Nephron (organoid): Measurements from ENCODE around the gene SEC22C.

Source experiments
- H3K27ac Mint-ChIP-seq, 3 experiments: 2 replicates each; pipeline ENCODE4 v1.8.0; 2020; ENCODE audit warnings: mixed read lengths in 3 of 3, mild to moderate bottlenecking in 2 of 3, moderate library complexity in 1 of 3
- H3K27me3 Mint-ChIP-seq: 2 replicates; pipeline ENCODE4 v1.8.0; 2021; ENCODE audit warnings: low read depth, mild to moderate bottlenecking, moderate library complexity, mixed read lengths
- H3K36me3 Mint-ChIP-seq: 2 replicates; pipeline ENCODE4 v1.8.0; 2020; ENCODE audit warnings: low read depth, mixed read lengths
- H3K4me1 Mint-ChIP-seq: 2 replicates; pipeline ENCODE4 v1.8.0; 2020; ENCODE audit warnings: mixed read lengths
- H3K4me3 Mint-ChIP-seq, 3 experiments: 2 replicates each; pipeline ENCODE4 v1.8.0; 2020; ENCODE audit warnings: mild to moderate bottlenecking in 3 of 3, mixed read lengths in 3 of 3, moderate library complexity in 2 of 3
- H3K9me3 Mint-ChIP-seq: 2 replicates; pipeline ENCODE4 v1.8.0; 2020; ENCODE audit warnings: mixed read lengths
- CTCF ChIP-seq, 3 experiments: fragments of 200-600 bp; sonication (generic); IDR thresholded peaks; one replicate each; pipeline ENCODE4 v1.5.0; 2021; ENCODE audit warnings: antibody characterized with exemption in 3 of 3; ENCODE audit not compliant: unreplicated experiment in 3 of 3

Gene SEC22C

GRCh38 chr3:42556089-42556632, 25.6 kb downstream of the SEC22C start:
- no peaks in the 10 kb centered on the region for H3K9me3 Mint-ChIP-seq
- H3K4me1 Mint-ChIP-seq: no peaks in the 10 kb centered on the region
- H3K27me3 Mint-ChIP-seq: no peaks in the 10 kb centered on the region
- H3K4me3 Mint-ChIP-seq: no peak overlapping the region
- no peak for TF ChIP-seq CTCF (IDR thresholded peaks at IDR 0.05; ENCODE audit: unreplicated experiment in 3 of 3)
- no peak overlapping the region for H3K27ac Mint-ChIP-seq
- H3K36me3 Mint-ChIP-seq: peaks cover 71% of the 10 kb centered on the region

- Mint-ChIP-seq H3K27ac (no peak overlapping the region), H3K36me3 (peaks cover 68% of the 10 kb centered on the region), H3K4me3 (no peak overlapping the region), H3K27me3 (no peaks in the 10 kb centered on the region), H3K9me3 (no peaks in the 10 kb centered on the region), H3K4me1 (no peaks in the 10 kb centered on the region)
- no peak for TF ChIP-seq CTCF (IDR thresholded peaks at IDR 0.05; ENCODE audit: unreplicated experiment in 3 of 3)
Measured at GRCh38 chr3:42552830-42553229, 28.9 kb downstream of the SEC22C start.

GRCh38 chr3:42550250-42550649, 31.5 kb downstream of the SEC22C start:
- H3K4me1 Mint-ChIP-seq: no peaks in the 10 kb centered on the region
- no peaks in the 10 kb centered on the region for H3K27me3 Mint-ChIP-seq
- no peak overlapping the region for H3K27ac Mint-ChIP-seq

GRCh38 chr3:42549131-42549530, 32.6 kb downstream of the SEC22C start:
- Mint-ChIP-seq H3K4me3 (no peak overlapping the region), H3K36me3 (peaks cover 41% of the 10 kb centered on the region), H3K9me3 (no peaks in the 10 kb centered on the region), H3K4me1 (no peaks in the 10 kb centered on the region), H3K27ac (no peak overlapping the region), H3K27me3 (no peaks in the 10 kb centered on the region)
- TF ChIP-seq CTCF (IDR thresholded peaks at IDR 0.05; ENCODE audit: unreplicated experiment in 3 of 3): no peak

More at GRCh38 chr3:42550250-42550649, 31.5 kb downstream of the SEC22C start:
- H3K4me3 Mint-ChIP-seq: no peak overlapping the region
- H3K9me3 Mint-ChIP-seq: no peaks in the 10 kb centered on the region
- TF ChIP-seq CTCF (IDR thresholded peaks at IDR 0.05; ENCODE audit: unreplicated experiment in 3 of 3): no peak
- peaks cover 47% of the 10 kb centered on the region for H3K36me3 Mint-ChIP-seq

GRCh38 chr3:42547401-42547945, 34.3 kb downstream of the SEC22C start:
- no peak overlapping the region for H3K27ac Mint-ChIP-seq
- H3K4me1 Mint-ChIP-seq: no peaks in the 10 kb centered on the region
- H3K27me3 Mint-ChIP-seq: no peaks in the 10 kb centered on the region
- no peak overlapping the region for H3K4me3 Mint-ChIP-seq
- TF ChIP-seq CTCF (IDR thresholded peaks at IDR 0.05; ENCODE audit: unreplicated experiment in 3 of 3): peak; percentile 86 to 93 (median 91)
- no peaks in the 10 kb centered on the region for H3K9me3 Mint-ChIP-seq
- peaks cover 25% of the 10 kb centered on the region for H3K36me3 Mint-ChIP-seq

- H3K36me3 Mint-ChIP-seq: peaks cover 20% of the 10 kb centered on the region
- no peaks in the 10 kb centered on the region for H3K9me3 Mint-ChIP-seq
- no peak overlapping the region for H3K27ac Mint-ChIP-seq
- no peaks in the 10 kb centered on the region for H3K4me1 Mint-ChIP-seq
- no peaks in the 10 kb centered on the region for H3K27me3 Mint-ChIP-seq
- no peak for TF ChIP-seq CTCF (IDR thresholded peaks at IDR 0.05; ENCODE audit: unreplicated experiment in 3 of 3)
- no peak overlapping the region for H3K4me3 Mint-ChIP-seq
Measured at GRCh38 chr3:42546691-42547213, 35.0 kb downstream of the SEC22C start.
